DMS 273 treated with DMSO at 0.1 percent for 48 hours (cell line): Measurements from ENCODE around the gene ALDH4A1.
"Not testable (repeated sequence)": the region's sequence is repeated elsewhere in the genome, so short reads cannot be mapped to it uniquely, and the experiment has no call there.

Experiments used
- DNase-seq: peaks from one replicate; lab custom pipeline; 2025; lab: John Stamatoyannopoulos, UW

Gene ALDH4A1

GRCh38 chr1:18900303-18900841, 2.0 kb downstream of the ALDH4A1 start:
- DNase-seq, result no peak

- no peak for DNase-seq
Measured at GRCh38 chr1:18899363-18900049, 2.8 kb downstream of the ALDH4A1 start.

- no peak for DNase-seq
Measured at GRCh38 chr1:18898567-18898966, 3.8 kb downstream of the ALDH4A1 start.

- DNase-seq, result no peak
Measured at GRCh38 chr1:18895317-18895716, 7.0 kb downstream of the ALDH4A1 start.

GRCh38 chr1:18893120-18893519, 9.2 kb downstream of the ALDH4A1 start:
- no peak for DNase-seq

GRCh38 chr1:18891858-18892257, 10.5 kb downstream of the ALDH4A1 start:
- not testable (repeated sequence) for DNase-seq

GRCh38 chr1:18891426-18891780, 11.0 kb downstream of the ALDH4A1 start:
- no peak for DNase-seq

GRCh38 chr1:18890706-18891425, 11.5 kb downstream of the ALDH4A1 start:
- no peak for DNase-seq

GRCh38 chr1:18886003-18886335, 16.4 kb downstream of the ALDH4A1 start:
- DNase-seq, result no peak

- no peak for DNase-seq
Measured at GRCh38 chr1:18885311-18886002, 16.9 kb downstream of the ALDH4A1 start.

- DNase-seq, result no peak
Measured at GRCh38 chr1:18884727-18885126, 17.6 kb downstream of the ALDH4A1 start.

- no peak for DNase-seq
Measured at GRCh38 chr1:18884419-18884717, 18.0 kb downstream of the ALDH4A1 start.

- DNase-seq, result no peak
Measured at GRCh38 chr1:18883636-18884418, 18.5 kb downstream of the ALDH4A1 start.

- DNase-seq, result no peak
Measured at GRCh38 chr1:18883079-18883478, 19.3 kb downstream of the ALDH4A1 start.

- no peak for DNase-seq
Measured at GRCh38 chr1:18882486-18882885, 19.9 kb downstream of the ALDH4A1 start.

GRCh38 chr1:18881642-18882431, 20.5 kb downstream of the ALDH4A1 start:
- DNase-seq, result no peak

- DNase-seq, result no peak
Measured at GRCh38 chr1:18881164-18881563, 21.2 kb downstream of the ALDH4A1 start.

- DNase-seq, result no peak
Measured at GRCh38 chr1:18880585-18880984, 21.8 kb downstream of the ALDH4A1 start.

- DNase-seq, result no peak
Measured at GRCh38 chr1:18879791-18880309, 22.5 kb downstream of the ALDH4A1 start.

GRCh38 chr1:18879215-18879790, 23.1 kb downstream of the ALDH4A1 start:
- no peak for DNase-seq
